ENCODE data around the gene FSTL1. TPM values are rescaled to one million over a fixed set of nuclear protein-coding genes. Genes with fewer than 3 reads are reported as not detected.

The FSTL1 gene
- total RNA-seq, 4 donors from 2014 or later = 9.4 to 258 (median 70.7) TPM

DNA sequence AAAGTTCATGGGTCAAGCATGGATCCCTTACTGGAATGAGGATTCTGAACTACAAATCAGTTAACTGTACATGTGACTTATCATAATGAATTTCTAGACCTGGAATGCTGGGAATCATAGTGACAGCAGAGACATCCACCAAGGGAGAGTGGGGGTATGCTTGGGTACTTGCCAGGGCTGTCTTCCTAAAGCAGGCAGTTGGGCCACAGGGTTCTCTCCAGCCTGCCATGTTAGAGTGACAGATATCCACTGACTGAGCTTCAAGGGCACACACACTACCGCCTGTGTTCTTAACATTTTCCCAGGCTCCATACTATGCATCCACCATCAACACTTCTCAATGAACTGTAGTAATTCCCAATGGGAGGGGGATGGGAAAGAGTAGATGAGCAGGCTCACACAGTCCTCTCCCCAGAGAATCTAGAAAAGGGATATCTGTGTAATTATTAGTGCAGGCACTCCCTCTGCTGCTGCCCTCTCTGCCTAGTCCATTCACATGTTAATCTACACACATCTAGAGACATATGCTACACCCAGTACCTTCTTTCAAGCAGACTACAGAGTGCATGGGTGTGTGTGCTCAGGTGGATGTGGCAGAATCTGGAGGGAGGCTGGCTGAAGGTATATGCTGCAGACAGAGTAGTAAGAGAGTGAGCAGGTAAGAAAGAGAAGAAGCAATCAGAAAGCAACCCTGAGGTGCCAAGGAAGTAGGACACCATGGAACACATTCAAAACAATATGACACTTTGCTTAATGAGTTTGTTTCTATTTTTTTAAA lies 3.7 kb downstream of the FSTL1 start:
- Histone ChIP-seq H3K9me3 (no peaks in the 10 kb centered on the region), H3K4me1 (peaks cover 6 to 85% (median 24%) of the 10 kb centered on the region in 3 donors), H3K27me3 (peaks cover 0 to 16% (median 0%) of the 10 kb centered on the region in 4 donors), H3K36me3 (no peaks in the 10 kb centered on the region), H3K27ac (peak overlapping the region in 1 of 4 donors; percentile 93), H3K4me3 (no peak overlapping the region)
- TF ChIP-seq CTCF (IDR thresholded peaks at IDR 0.05) = no peak
- TF ChIP-seq POLR2A (IDR thresholded peaks at IDR 0.05) = no peak
- DNase-seq = no peak
- 88 to 100% methylated on average over 1 of the region's 1 CpG for whole genome bisulfite sequencing, 2 donors
- intact Hi-C loops (cut with DNase I) = no loop called here

DNA sequence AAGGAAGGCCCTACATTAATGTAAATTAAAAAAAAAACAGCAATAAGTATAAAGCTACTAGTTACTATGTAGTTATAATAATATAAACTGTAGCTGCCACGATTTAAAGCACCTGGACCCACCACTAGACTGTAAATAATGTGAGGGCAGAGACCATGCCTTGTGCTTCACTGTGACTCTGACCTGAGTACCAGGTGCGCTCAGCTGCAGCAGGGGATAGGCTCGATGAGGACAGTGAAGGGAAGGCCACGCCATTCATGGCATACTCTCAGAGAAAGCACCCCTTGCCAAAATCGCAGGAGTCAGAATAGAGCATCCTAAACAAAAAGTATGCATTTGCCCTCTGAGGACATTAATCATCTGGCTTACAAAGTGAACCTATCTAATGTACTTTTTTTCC lies 5.1 kb downstream of the FSTL1 start:
- Histone ChIP-seq H3K4me3 (no peak overlapping the region), H3K36me3 (no peaks in the 10 kb centered on the region), H3K27ac (no peak overlapping the region), H3K27me3 (peaks cover 0 to 6% (median 0%) of the 10 kb centered on the region in 4 donors), H3K4me1 (peaks cover 6 to 88% (median 30%) of the 10 kb centered on the region in 3 donors), H3K9me3 (no peaks in the 10 kb centered on the region)
- no peak for DNase-seq
- TF ChIP-seq CTCF (IDR thresholded peaks at IDR 0.05) = no peak
- no peak for TF ChIP-seq POLR2A (IDR thresholded peaks at IDR 0.05)
- intact Hi-C loops (cut with DNase I) = no loop called here
- WGBS, 2 donors = 67 to 70% methylated on average over 5 of the region's 5 CpGs

- Histone ChIP-seq H3K9me3 (no peaks in the 10 kb centered on the region), H3K27me3 (no peaks in the 10 kb centered on the region), H3K4me3 (no peak overlapping the region), H3K4me1 (peaks cover 0 to 88% (median 38%) of the 10 kb centered on the region in 3 donors), H3K27ac (peak overlapping the region in 1 of 4 donors; percentile 29), H3K36me3 (no peaks in the 10 kb centered on the region)
- no peak for DNase-seq
- intact Hi-C loops (cut with DNase I) = no loop called here
- 50 to 74% methylated on average over 1 of the region's 1 CpG for WGBS, 2 donors
- TF ChIP-seq POLR2A (IDR thresholded peaks at IDR 0.05) (no peak), CTCF (IDR thresholded peaks at IDR 0.05) (no peak)
Observed at GRCh38 chr3:120443626-120444123, 7.1 kb downstream of the FSTL1 start.

DNA sequence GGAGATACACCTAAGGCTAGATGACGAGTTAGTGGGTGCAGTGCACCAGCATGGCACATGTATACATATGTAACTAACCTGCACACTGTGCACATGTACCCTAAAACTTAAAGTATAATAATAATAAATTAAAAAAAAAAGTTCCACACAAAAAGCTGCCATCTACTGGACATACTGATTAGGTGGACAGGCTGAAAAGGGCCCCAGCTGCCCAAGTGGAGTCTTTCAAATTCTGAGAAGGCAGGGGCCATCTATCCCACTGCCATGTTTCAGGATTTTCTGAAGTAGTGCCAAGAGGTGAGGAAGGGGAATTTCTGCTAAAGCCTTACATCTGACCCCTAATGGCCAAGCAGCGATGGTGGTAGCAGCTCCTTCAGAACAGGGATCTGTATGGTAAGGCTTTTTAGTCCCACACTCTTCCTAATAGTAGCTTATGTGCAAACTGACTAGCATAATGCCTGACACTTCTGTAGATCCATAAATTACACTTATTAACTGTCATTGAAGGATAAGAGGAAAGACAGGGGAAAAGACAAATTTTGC lies 7.7 kb downstream of the FSTL1 start:
- no peak overlapping the region for H3K4me3 ChIP-seq
- H3K4me1 ChIP-seq = peaks cover 0 to 88% (median 44%) of the 10 kb centered on the region in 3 donors
- 60 to 61% methylated on average over 2 of the region's 2 CpGs for WGBS, 2 donors
- no peaks in the 10 kb centered on the region for H3K27me3 ChIP-seq
- DNase-seq = no peak
- H3K9me3 ChIP-seq = no peaks in the 10 kb centered on the region
- no peaks in the 10 kb centered on the region for H3K36me3 ChIP-seq
- H3K27ac ChIP-seq = no peak overlapping the region
- intact Hi-C loops (cut with DNase I) = no loop called here
- TF ChIP-seq CTCF (IDR thresholded peaks at IDR 0.05) = no peak
- TF ChIP-seq POLR2A (IDR thresholded peaks at IDR 0.05) = no peak

GRCh38 chr3:120441776-120442175 lies 9.0 kb downstream of the FSTL1 start:
- peak overlapping the region in 2 of 4 donors; percentile 10 to 18 for H3K27ac ChIP-seq
- no peaks in the 10 kb centered on the region for H3K9me3 ChIP-seq
- peaks cover 0 to 84% (median 37%) of the 10 kb centered on the region in 3 donors for H3K4me1 ChIP-seq
- no peak overlapping the region for H3K4me3 ChIP-seq
- 57 to 73% methylated on average over 4 of the region's 4 CpGs for whole genome bisulfite sequencing, 2 donors
- no peaks in the 10 kb centered on the region for H3K27me3 ChIP-seq
- intact Hi-C loops (cut with DNase I) = no loop called here
- no peaks in the 10 kb centered on the region for H3K36me3 ChIP-seq
- TF ChIP-seq POLR2A (IDR thresholded peaks at IDR 0.05) (no peak), CTCF (IDR thresholded peaks at IDR 0.05) (no peak)
- no peak for DNase-seq
